ENCODE measurements around the gene MYL4.
"Not testable (repeated sequence)": the region's sequence is repeated elsewhere in the genome, so short reads cannot be mapped to it uniquely, and the experiment has no call there.

Gene MYL4

GRCh38 chr17:47222047-47222446, 12.9 kb downstream of the MYL4 start:
- no peak for DNase-seq

DNA sequence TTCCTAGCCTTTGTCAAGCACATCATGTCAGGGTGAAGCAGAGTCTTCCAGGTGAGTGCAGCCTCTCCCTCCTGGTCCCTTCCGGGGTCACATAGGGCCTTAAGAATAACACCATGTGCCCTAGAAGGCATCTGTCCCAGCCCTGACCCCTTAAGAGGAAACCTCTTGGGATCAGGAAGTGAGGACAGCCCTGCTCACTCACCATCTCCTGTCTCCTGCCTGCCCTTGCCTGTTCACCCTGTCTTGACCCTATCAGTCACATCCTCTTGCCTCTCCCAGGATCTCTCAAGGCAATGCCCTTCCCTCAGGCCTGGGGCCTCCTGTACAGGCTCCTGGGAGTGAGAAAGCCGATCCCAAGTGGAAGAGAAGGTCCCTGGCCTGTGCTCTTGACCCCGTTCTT, 13.9 kb downstream of the MYL4 start:
- DNase-seq: no peak

DNA sequence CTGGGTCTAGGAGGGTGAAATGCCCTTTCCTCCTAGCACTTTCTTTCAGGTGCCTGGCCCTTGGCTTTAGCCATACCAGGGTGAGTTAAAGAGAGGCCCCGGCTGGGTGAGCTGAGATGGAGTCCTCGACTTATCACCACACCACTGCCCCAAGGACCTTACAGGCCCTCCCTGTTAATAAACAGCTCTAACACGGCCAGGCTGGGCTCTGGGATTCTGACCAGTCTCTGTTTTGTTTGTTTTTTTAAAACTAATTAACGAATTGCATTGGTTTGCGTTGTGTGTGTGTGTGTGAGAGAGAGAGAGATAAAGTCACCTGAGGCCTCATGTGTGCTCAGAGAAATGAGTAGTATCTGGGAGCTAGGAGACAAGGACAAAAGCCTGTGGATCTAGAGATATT, 14.3 kb downstream of the MYL4 start:
- no peak for DNase-seq

- not testable (repeated sequence) for DNase-seq
Measured at GRCh38 chr17:47224077-47224476, 14.9 kb downstream of the MYL4 start.

- DNase-seq: no peak
Measured at GRCh38 chr17:47224966-47225365, 15.8 kb downstream of the MYL4 start.

DNA sequence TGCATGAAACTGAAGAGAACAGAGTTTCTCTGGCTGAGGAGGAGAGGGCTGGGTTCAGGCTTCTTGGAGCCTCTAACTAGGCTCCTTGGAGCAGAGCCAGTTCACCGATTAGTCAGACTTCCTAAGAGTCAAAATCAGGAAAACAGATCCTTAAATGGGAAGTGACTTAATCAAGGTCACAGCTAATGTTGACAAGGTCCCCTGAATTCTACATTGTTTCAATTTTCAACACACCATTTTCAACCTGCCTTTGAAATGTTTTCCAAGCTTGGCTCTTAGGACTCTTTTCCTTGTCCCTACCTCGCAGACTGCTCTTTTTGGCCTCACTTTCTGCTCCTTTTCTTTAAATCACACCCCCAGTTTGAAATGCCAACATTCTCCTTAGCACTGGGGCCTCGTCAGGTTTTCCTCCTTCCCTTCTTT, 16.3 kb downstream of the MYL4 start:
- DNase-seq: no peak

DNA sequence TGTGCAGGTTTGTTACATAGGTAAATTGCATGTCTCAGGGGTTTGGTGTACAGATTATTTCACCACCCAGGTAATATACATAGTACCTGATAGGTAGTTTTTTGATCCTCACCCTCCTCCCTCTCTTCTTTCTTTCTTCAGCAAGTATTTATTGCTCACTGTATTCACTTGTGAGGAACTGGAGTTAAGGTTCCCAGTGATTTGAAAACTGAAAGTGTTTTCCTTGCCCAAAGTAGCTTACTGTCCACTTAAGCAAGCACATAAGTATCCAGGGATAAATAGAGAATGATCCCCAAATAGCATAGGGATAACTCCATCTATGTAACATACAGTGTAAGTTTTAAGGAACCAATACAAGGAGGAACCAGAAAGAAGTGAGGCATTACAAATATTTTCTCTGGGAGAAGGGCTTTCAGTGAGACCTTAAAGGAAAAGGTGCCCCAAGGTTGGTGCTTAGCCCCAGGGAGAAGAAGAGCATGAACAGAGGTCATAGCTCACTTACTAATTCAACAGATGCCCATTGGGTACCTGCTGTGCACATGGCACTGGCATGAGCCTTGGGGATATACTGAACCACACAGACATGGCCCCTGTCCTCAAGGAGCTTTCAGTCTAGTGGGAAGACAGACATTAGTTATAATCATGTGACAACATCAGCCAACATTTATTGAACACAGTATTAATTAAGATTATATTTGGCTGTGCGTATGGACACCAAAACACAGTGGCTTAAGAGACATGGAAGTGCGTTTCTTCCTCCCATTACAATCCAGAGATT, 17.0 kb downstream of the MYL4 start:
- no peak for DNase-seq

DNA sequence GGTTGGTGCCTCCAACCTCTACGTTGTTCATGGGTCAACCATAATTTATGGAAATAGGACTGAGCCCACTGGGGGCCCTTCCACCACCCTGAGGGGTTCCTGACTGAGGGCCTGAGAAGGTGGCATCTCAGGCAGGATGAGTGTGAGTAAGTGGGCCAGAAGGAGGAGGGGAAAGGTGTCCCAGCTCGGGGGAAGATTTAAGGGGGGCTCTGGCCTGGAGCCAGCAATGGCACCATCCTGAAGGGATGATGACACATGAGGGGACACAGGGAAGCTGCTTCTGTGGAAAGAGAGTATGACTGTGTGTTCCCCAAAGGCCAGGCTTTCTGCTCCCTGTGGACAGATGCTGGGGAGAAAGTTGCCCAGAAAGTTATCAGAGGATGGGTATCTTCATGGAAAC, 18.7 kb downstream of the MYL4 start:
- DNase-seq: no peak

- DNase-seq: no peak
Measured at GRCh38 chr17:47229535-47230443, 20.6 kb downstream of the MYL4 start.

DNA sequence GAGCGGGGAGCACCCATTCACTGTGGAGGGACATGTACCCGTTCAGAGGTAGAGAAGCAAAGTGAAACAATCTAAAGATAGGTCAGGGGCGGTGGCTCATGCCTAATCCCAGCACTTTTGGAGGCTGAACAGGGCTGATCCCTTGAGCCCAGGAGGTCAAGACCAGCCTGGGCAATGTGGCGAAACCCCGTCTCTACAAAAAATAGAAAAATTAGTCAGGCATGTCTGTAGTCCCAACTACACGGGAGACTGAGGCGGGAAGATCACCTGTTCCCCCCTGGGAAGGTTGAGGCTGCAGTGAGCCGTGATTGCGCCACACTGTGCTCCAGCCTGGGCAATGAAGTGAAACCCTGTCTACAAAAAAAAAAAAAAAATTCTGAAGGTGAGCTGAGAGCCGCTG, 21.7 kb downstream of the MYL4 start:
- no peak for DNase-seq

GRCh38 chr17:47231334-47231733, 22.2 kb downstream of the MYL4 start:
- DNase-seq: no peak

DNA sequence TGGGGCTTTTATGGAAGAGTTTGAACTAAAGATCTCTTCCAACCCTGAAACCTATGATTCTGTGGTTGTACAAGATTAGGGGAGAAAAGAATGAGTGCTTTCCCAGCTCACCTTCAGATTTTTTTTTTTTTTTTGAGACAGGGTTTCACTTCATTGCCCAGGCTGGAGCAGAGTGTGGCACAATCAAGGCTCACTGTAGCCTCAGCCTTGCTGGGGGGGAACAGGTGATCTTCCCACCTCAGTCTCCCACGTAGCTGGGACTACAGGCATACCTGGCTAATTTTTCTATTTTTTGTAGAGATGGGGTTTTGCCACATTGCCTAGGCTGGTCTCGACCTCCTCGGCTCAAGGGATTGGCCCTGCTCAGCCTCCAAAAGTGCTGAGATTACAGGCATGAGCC, 22.7 kb downstream of the MYL4 start:
- DNase-seq: no peak

GRCh38 chr17:47232465-47232864, 23.3 kb downstream of the MYL4 start:
- no peak for DNase-seq

- DNase-seq: no peak
Measured at GRCh38 chr17:47235506-47235905, 26.4 kb downstream of the MYL4 start.

DNA sequence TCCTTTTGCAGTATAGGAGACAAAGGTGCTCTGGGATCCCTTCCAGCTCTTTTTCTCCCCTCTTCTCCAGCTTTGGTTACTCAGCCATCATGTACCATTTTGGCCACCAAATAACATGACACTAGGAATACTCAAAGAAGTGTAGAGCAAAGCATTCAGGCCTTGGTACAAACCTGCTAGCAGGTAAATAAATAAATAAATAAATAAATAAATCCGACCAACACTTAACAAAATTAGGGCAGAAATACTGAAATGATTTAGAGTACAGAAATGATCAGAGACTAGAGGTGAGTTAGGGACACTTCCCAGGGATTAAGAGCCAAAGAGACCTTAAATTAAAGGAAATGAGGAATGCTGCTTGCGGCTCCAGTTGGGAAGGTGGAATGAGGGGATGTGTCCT, 26.8 kb downstream of the MYL4 start:
- no peak for DNase-seq

DNA sequence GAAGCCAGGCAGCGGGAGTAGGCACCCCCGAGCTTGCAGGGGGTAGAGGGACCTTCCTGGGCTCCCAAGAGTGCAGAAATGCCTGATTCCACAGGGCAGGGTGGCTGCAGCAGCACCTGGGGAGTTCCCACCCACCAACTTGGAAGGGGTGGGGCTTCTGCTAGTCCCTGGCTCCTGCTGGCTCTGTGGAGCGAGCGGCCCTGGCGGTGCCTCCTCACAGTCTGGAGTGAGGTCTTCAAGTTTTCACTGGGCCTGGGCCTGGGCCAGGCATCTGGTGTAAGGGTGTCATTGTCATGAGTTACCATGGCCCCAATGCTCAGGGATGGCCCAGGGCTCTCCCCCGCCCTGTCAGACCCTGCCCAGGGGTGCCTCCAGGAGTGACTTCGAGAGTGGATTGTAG, 28.7 kb downstream of the MYL4 start:
- no peak for DNase-seq

DNA sequence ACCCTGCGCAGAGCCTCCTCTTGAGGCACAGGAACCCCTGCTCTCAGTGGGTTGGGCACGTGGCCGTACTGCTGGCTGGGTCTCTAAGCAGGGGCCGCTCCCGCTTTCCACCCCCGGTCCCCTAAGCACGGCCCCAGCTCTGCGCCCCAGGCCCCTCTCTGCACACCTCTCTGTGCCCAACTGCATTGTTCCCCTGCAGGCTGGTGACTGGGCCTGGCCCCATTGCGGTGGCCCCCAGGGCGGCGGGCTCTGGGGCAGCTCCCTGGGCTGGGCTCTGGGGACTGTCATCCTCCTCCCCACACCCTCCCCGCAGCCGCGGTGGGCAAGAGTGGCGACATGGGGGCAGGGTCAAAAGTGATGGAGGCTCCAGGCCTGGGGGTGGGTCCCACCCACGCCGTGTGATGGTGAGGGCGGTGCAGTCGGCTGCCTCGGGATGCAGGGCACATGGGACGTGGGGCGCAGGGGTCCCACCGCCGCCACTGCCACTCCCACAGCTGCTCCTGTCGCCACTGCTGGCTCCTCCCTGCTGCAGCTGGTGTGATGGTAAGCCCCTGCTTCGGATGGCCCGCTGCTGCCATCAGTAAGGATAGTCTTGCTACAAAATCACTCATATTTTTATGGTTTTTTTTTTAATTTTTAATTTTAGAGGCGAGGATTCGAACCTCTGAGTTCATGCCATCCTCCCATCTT, 29.3 kb downstream of the MYL4 start:
- DNase-seq: no peak

GRCh38 chr17:47239619-47239966, 30.4 kb downstream of the MYL4 start:
- no peak for DNase-seq

DNA sequence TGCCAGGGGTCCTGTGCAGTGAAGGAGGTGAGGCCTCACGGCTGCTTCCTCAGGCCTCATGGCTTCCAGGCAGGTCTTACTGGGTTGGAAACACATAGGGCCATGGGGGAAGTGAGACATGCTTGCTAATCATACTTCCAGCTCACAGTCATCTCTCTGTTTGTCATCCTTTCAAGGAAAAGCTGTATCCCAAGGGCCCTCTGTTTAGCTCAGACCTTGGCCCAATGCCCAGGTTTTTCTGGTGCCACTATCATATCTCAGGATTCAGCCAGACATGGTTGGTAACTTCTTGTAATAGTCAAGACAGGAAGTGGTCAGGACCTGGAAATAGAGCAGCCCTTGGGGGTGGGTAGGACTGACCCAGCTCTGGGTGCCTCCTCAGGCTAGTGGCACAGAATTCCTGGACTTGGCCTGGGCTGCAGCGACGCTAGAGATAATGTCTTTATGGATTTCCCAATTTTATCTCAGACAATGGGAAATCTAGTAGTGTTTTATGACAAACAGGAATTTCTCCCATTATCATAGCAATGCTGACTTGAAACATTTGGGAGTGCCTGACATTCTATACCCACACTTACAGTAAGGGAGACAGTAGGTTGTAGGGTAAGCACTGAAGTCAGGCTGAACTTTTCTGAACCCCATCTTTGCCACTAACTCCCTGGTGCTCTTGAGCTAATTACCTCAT, 31.0 kb downstream of the MYL4 start:
- no peak for DNase-seq

- DNase-seq: no peak
Measured at GRCh38 chr17:47240806-47241205, 31.7 kb downstream of the MYL4 start.

- no peak for DNase-seq
Measured at GRCh38 chr17:47242648-47243047, 33.5 kb downstream of the MYL4 start.

DNA sequence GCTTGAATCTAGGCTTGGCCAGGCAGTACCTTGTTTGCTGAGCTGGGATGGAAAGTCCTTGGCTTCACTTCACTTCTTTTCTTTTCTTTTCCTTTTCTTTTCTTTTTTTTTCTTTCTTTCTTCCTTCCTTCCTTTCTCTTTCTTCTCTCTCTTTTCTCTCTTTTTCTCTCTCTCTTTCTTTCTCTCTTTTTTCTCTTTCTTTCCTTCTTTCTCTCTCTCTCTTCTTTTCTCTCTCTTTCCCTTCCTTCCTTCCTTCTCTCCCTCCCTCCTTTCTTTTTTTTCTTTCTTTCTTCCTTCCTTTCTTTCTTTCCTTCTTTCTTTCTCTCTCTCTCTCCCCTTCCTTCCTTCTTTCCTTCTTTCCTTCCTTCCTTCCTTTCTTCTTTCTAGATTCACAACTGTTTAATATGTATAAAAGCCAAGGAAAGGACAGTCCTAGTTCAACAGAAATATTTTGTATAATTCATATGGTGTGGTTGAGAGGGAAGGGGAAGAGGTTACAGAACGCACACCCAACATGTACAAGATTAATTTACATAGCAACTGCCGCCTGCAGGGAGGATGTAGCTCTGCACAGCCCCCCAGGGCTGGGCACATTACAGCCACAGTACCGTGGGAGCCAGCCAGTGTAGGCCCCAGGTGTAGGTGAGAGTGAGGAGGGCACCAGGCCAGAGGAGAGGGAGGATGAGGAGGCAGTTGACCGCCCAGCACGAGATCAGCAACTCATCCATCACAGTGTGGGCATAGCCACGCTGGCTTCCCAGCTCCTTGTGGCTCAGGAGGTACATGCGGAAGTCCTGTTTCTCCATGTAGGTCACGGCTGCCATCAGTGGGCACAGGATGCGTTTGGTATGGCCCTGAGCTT, 34.8 kb downstream of the MYL4 start:
- DNase-seq: no peak
